NCI-H1436 treated with DMSO at 0.1 percent for 48 hours (cell line): ENCODE results near the gene PRTG.

Source experiments
- DNase-seq: peaks from one replicate; lab custom pipeline; 2025; lab: John Stamatoyannopoulos, UW

Gene PRTG

DNA sequence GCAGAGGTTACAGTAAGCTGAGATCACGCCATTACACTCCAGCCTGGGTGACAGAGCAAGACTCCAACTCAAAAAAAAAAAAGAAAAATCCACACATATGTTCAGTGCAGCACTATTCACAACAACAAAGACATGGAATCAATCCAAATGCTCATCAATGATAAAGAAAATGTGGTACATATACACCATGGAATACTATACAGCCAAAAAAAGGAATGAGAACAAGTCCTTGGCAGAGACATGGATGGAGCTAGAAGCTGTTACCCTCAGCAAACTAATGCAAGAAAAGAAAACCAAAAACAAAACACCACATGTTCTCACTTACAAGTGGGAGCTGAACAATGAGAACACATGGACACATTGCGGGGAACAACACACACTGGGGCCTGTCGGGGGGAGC, 180.4 kb downstream of the PRTG start:
- DNase-seq, result no peak
